HG02973 (cell line): ENCODE results near the gene OTOL1.
A peak's percentile ranks its signal among the peaks of the same experiment; 100 is the strongest.

Experiments
- ATAC-seq: cut with Tn5 transposase; IDR thresholded peaks from one replicate; pipeline ENCODE4 v1.9.1; 2021; ENCODE audit warnings: moderate library complexity; ENCODE audit not compliant: unreplicated experiment

OTOL1 gene

DNA sequence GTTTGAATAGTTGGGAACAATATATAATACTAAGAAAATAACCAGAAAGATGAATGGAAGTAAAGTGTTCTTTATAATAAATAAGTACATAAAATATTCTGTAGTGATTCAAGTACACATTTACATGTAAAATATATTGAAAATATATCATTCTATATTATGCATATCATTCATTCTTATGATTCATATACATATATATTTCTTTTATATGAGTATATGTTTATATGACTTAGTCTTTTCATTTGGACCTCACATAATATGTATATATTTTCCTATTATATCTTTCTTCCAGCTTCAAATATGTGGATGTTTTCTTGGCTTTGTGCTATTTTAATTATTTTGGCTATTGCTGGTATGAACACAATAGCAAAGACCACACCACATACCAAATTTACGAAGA lies at the start of gene OTOL1:
TSS of gene OTOL1 (plus strand) at position 301 of the 400 bp plus-strand sequence. CDS start at position 301, 0 bp downstream.
- no peak for ATAC-seq

DNA sequence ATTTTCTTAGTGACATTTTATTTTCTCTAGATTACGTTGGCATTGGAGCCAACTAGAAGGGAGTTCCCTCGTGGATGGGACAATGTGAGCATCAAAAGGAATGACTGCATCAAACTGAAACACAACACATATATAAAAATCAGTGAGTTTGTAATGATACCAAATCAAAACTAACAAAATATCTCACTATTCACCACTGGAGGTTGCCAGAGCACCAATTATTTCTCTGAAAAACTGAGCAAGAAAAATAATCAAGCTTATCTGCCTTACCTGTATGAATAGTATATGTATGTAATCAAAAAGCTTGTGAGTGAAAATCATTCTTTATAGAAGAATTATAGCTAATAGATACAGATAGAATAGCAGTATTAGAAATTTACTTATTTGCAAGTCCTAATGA lies 46.8 kb upstream of the OTOL1 start:
- no peak for ATAC-seq

DNA sequence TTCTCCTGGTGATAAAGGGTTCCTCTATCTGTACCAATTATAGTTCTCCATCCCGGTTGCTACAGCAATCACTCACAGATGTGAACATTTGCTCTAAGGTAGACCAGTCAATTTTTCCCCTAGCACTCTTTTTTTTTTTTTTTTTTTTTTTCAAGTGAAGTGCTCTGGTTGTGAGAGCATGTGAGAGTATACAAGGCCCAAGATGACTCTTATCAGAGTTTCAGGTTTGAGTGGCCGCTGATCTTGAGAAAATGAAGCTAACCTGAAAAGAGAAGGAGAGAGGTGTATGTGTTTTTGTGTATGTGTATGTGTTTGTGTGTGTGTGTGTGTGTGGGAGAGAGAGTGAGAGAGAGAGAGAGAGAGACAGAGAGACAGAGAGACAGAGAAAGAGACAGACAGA lies 44.4 kb upstream of the OTOL1 start:
- ATAC-seq: no peak

DNA sequence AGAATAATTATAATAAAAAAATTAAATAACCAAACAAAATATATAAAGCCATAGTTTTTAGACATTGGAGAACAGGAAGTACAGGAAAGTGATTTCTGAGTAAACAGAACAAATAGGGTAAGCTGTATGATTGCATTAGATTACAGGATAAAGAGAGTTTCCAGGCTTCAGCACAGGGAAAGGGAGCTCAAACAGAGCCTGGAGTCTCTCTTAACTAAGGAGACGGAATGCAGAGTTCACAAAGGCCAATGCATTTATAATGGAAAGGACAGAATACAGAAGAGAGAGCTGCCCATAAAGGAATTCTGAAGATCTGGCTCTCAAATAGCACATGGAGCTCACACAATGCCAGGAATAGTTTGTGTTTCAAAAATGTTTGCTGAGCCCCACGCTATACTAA lies 42.0 kb upstream of the OTOL1 start:
- no peak for ATAC-seq

DNA sequence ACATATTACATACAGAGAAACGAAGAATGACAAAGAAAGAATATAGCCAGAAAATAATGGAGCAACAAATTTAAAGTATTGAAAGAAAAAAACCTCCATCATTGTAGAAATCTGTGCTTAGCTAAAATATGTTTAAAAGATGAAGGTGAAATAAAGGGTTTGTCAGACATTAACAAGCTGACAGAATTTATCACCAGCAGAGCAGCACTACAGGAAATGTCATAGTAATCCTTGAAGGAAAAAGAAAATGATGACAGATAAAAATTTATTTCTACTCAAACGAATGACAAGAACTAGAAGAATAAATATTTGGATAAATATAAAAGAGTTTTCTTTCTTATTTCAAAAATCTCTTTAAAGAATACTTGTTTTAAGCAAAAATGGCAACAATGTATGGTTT lies 40.6 kb upstream of the OTOL1 start:
- ATAC-seq: no peak

DNA sequence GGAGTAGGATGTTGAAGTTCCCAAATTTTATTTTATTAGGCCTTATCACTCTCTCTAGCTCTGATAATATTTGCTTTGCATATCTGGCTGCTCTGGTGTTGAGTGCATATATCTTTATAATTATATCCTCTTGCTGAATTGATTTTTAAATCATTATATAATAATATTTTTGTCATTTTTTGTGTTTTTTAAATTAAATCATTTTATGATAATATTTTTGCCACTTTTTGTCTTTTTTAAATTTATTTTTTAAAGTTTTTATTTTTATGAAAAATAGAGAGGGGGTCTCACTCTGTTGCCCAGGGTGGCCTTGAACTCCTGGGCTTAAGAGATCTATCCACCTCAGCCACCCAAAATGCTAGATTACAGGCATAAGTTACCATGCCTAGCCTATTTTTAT lies 34.5 kb upstream of the OTOL1 start:
- no peak for ATAC-seq

DNA sequence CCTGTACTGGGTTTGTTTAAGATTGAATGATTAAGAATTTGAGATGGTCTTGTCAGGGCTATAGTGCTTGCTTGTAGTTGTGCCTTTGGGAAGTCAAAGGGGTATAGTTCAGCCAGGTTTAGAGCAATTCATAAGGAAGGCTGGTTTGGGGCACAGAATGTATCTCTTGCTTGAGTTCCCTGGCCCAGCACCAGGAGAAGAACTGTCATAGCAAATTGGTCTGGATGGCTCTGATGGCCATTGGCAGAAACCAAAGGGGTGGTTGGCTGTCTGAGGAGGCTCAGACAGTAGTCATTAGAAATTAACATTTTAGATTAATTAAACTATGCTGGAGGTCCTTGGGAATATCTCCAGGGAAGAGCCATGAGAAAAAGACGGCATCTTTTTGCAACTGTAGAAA lies 25.4 kb upstream of the OTOL1 start:
- no peak for ATAC-seq

DNA sequence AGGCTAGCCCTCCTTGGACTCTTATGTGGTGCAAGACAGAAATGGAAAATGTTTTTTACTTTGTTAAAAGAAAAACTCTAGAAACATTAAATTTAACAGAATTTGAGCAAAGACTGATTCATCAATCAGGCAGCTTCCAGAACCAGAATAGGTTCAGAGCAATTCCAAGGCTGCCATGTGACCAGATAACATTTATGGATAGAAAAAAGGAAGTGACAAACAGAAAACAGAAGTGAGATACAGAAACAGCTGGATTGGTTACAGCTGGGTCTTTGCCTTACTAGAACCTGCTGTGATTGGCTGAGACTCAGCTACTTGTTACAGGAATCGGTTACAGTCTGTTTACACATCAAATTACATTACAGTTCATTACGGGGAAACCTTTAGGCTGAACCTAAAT lies 22.5 kb upstream of the OTOL1 start:
- no peak for ATAC-seq

DNA sequence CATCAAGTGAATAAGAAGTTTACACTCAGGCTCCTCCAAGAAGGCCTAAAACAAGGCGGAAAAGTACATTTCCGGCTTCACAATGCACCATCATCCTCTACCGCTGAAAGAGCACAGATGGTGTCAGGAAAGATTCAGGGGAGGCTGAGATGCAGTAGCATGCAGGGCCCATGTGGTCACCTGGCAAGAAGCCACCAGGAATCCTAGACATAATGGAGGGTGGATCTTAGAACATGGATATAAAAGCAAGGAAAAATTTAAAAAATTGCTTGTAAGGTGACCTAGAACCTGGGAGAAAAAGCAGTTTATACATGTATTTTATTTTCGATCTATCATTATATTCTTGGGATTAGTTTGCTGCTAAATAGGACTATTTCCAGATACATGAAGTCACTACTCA lies 21.9 kb upstream of the OTOL1 start:
- no peak for ATAC-seq

DNA sequence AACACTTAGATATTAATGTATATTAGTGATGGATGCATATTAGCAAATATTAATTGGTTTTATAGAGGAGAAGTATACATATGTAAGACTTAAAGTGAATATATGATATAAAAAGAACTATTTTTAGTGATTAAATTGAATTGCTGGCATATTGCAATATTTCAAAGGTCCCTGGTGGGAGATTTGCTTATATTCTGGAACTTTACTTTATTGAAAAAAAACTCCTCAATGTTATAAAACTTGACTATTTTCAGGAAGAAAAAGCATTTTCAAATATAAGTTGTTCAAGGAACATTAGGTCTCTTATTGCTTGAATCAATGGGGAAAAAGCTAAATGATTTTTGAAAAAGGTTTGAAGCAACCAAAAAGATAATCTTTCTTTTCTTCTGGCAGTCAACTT lies 21.4 kb upstream of the OTOL1 start:
- ATAC-seq: no peak

DNA sequence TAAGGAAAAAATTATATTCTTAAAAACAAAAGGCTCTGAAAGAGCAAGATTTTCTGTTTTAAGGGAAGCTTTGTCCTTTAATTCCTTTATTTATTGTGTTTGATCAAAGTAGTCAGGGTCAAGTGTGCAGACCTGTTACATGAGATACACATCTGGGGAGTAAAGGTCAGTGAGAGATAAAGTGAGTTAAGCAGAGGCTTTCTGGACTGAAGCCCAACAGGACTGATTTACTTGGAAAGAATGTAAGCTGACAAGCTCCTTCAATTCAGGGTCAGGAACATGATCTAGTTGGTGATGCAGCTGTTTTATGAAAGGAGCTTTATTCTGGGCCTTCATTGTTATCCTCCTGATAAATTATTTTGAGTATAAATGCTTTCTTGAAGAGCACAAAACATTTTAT lies 20.7 kb upstream of the OTOL1 start:
- no peak for ATAC-seq

DNA sequence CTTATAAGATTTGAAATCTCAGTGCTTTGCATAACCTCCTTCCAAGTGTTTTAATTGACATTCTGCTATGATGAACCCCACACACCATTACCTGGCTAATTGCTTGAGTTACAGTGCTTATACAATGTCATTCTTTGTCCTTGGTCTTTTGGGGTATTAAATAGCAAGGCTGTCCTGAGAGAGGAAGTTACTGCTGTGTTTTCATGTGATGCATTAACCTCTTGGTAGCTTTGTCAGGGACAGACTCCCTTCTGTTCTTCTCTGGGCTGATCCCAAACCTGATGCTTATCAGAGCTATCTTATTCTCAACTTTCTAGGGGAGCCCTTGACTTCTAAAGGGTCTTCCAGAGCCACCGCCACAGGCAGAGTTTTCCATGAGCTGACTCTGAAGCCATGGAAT lies 12.4 kb upstream of the OTOL1 start:
- ATAC-seq: no peak

DNA sequence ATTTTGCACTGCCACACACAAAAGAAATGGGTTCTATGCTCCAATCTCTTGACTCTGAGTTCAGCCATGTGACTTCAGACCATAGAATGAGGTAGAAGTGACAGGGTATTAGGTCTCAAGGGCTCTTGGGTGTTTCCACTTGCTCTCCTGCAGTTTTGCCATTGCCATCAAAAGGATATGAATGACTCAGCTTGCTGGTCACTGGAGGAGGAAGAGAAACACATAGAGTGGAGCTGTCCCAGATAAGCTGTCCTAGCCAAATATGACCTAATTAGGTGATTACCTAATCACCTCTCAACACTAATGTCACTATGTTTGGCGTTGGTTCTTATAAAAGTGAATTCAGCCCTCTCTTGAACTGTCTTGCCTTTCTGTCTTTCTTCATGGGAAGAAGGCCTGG lies 8.3 kb upstream of the OTOL1 start:
- ATAC-seq: peak; percentile 42

DNA sequence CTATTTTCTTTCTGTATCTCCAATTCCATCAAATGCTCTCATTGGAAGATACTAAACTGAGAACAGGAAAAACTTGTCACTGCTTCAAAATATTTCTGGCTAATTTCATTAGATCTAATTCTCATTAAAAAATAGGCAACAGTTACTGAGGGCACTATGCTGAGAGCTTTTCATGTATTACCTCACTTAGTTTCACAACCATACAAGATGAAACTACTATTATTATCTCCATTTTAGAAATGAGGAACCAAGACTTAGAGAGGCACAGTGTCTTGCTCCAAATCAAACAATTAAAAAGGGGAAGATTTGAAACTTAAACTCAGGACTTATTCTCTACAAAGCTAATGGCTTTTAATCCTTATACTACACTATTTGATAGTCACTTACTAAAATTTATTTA lies 7.2 kb upstream of the OTOL1 start:
- ATAC-seq: peak; percentile 97

DNA sequence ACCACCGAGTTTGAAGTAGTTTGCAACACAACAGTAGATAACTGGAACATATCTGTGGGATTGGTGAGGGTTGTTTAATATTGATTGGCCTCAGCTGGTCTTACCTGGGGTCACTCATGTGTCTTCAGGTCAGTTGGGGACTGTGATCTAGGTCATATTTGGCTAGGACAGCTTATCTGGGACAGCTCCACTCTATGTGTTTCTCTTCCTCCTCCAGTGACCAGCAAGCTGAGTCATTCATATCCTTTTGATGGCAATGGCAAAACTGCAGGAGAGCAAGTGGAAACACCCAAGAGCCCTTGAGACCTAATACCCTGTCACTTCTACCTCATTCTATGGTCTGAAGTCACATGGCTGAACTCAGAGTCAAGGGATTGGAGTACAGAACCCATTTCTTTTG lies 5.8 kb upstream of the OTOL1 start:
- ATAC-seq: peak; percentile 35

DNA sequence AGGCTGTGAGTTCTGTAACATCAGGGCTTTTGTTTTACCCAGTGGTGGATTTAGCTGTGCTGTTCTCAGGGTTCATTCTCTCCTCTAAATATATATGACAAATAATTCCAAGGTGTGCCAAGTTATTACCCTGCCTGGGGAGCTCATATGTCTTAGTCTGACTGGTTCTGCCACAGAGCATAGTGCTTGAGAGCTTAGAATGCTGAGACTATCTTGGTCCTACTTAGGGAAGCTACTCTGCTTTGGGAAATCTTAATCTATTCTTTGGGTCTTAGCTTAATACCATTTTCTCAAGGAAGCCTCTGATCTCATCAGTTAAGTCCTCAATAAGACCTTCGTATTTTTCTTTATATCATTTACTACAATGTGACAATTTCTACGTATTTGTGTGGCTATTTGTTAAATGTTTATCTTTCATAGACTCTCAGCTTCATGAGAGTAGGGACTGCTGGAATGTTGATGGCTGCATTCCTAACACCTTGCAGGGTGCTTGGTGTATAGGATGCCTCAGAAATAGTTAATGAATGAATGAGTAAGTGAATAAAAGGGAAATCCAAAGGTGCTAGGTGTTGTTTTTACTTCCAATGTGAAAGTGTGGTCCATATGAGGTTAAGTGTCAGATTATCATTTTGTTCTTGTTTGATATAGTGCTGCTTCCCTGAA lies 1.8 kb downstream of the OTOL1 start:
- no peak for ATAC-seq

DNA sequence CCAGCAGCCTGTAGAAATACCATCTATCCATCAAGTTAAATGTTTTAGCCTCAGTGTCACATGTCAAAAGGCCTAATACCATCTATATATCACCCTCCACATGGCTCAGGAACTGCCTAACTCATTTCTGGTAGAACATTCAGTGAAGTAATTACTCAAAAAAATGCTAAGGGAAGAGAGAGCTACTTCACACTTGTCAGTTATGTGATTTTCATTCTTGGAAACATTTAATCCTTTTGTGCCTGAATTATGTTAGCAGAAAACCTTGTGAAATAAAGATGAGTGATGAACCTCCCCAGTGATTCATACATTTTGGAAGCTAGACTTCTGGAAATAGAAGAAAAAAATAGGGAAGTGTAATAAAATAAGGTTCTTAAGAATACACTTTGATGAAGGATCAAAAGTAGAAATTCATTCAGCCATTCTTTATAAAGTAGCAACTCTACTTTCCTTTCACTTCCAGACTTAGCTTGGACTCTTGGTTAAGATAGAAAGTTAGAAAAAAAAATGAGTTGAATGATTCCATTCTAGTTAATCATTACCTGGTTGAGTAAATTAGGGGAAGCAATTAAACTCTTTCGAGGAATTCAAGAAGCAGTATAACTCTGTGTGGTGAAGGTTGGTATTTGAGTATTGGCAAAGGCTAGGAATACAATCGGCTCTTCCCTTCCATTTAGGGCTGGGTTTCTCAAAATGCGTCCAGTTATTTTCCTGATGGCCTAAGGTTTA lies 3.6 kb downstream of the OTOL1 start:
- no peak for ATAC-seq

DNA sequence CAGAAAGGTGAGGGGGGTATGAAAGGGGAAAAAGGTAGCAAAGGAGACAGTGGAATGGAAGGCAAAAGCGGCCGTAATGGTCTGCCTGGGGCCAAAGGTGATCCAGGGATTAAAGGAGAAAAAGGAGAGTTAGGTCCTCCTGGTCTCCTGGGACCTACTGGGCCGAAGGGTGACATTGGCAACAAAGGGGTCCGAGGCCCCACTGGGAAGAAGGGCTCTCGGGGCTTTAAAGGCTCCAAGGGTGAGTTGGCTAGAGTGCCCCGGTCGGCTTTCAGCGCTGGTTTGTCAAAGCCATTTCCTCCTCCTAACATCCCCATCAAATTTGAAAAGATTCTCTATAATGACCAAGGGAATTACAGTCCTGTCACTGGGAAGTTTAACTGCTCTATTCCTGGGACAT lies 6.7 kb downstream of the OTOL1 start:
- ATAC-seq: no peak

DNA sequence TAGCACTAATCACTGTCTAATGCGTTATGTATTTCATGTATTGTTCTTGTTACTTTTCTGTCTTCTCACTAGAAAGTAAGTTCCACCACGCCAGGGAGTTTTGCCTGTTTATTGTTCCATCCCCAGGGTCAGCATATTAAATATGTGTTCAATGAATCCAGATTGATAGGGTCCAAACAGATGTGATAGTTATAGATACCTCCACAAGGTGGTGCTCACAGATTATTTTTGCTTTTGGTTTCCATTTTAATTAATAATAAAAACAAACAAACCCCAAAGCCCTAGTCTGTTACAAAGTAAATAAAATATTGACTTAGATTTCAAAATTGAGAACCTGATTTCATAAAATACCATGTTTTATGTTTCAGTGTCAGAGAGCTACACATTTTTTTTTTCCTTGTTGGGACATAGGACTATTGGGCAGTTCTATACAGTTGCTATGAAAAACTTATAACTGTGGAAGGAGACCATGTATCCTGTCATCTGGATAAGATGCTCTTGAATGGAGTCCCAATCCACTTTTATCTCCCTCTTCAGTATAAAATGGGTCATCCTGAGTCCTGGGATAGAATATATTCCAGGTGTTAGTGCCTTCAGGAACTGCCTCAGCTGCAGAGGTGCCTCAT lies 12.4 kb downstream of the OTOL1 start:
- ATAC-seq: peak; percentile 82

DNA sequence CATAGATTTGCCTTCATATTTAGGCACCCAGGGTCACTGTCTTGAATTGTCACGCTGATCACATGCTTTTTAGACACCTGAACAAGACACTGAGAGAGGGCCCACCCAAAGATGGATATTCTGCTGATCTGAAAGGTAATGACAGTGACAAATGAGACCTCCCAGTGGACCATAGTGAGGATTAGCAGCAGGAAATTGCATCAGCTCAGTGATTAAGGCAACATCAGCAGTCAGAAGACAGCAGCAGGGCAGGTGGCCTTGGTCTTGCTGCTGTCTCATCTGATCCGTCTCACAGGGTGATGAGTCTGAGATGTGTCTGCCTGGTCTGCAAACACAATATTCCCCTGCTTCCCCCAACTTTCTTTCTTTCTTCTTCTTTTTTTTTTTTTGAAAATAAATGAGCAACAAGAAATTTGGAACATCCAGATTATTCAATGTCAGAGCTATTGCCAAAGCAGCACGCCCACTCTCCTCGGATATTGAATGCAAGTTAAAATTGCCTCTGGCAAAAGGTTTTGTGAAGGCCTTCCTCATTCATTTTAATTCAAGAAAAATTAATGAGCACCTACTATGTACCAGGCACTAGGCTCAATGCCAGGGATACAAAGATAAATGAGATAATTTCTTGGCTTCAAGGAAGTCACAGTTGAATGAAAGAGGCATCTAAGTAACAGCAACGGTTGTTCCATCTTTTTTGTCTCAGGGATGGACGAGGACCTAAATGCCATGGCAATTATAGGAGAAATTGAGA lies 14.1 kb downstream of the OTOL1 start:
- ATAC-seq: no peak

DNA sequence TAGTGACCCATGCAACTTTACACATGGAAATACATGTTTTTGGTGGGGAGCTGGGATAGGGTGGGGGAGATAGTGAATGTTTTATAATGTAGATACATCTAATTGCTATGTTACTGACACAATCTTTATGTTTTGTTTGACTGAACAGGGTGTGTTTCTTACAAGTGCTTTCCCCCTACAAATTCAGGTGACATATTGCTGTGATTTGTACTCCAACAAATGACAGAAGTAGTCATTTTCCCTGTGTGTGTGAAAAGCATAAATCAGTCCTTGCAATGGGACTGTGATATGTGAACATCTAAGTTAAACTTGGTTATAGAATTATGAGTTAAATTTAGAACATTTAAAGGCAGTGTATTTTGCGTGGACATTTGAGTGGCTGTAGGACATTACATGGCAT lies 27.3 kb downstream of the OTOL1 start:
- no peak for ATAC-seq

DNA sequence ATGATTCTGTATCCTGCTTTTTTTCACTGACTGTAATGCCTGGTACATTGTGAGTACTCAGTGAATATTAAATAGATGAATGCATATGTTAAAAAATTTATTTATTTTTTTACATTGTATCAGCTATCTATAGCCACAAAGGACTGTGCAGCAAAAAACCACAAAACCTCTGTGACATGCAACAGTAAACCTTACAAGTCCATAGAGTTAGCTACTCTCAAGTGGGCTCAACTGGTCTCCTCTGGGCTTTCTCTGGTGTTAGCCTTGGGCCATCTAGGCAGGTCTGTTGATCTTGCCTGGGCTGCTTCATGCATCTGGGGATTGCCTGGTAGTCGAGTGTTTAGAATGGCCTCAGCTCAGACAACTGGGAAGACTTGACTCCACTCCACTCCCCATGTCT lies 35.3 kb downstream of the OTOL1 start:
- ATAC-seq: no peak
